Activated CD4-positive, alpha-beta T cell treated with anti-CD3 and anti-CD28 coated beads for 1 hour (primary cell): ENCODE measurements around the gene CRYBG3.
A peak's percentile ranks its signal among the peaks of the same experiment; 100 is the strongest.

Experiments used
- DNase-seq: peaks from one replicate; pipeline ENCODE4 v3.0.0-alpha.2; 2020

Gene CRYBG3

GRCh38 chr3:97949743-97950142 lies 127.9 kb downstream of the CRYBG3 start:
- no peak for DNase-seq

GRCh38 chr3:97950360-97950759 lies 128.5 kb downstream of the CRYBG3 start:
- no peak for DNase-seq

GRCh38 chr3:97952280-97952679 lies 130.5 kb downstream of the CRYBG3 start:
- DNase-seq = no peak

GRCh38 chr3:97952872-97953271 lies 131.1 kb downstream of the CRYBG3 start:
- DNase-seq = no peak

- no peak for DNase-seq
Measured at GRCh38 chr3:97954228-97954827, 132.5 kb downstream of the CRYBG3 start.

- DNase-seq = no peak
Measured at GRCh38 chr3:97956051-97956450, 134.2 kb downstream of the CRYBG3 start.

GRCh38 chr3:97957617-97958311 lies 136.0 kb downstream of the CRYBG3 start:
- DNase-seq = no peak

GRCh38 chr3:97958396-97958795 lies 136.6 kb downstream of the CRYBG3 start:
- DNase-seq = no peak

GRCh38 chr3:97958796-97959195 lies 137.0 kb downstream of the CRYBG3 start:
- no peak for DNase-seq

GRCh38 chr3:97959872-97960271 lies 138.1 kb downstream of the CRYBG3 start:
- DNase-seq = no peak

GRCh38 chr3:97960551-97960950 lies 138.7 kb downstream of the CRYBG3 start:
- DNase-seq = no peak

GRCh38 chr3:97960993-97961766 lies 139.4 kb downstream of the CRYBG3 start:
- no peak for DNase-seq

- no peak for DNase-seq
Measured at GRCh38 chr3:97967966-97968365, 146.2 kb downstream of the CRYBG3 start.

- DNase-seq = no peak
Measured at GRCh38 chr3:97968376-97968775, 146.6 kb downstream of the CRYBG3 start.

- DNase-seq = no peak
Measured at GRCh38 chr3:97969541-97969940, 147.7 kb downstream of the CRYBG3 start.

- DNase-seq = no peak
Measured at GRCh38 chr3:97970156-97970555, 148.3 kb downstream of the CRYBG3 start.

- DNase-seq = no peak
Measured at GRCh38 chr3:97970956-97971620, 149.3 kb downstream of the CRYBG3 start.

GRCh38 chr3:97971679-97972567 lies 150.1 kb downstream of the CRYBG3 start, which contains the start of gene RIOX2:
Gene RIOX2, minus strand, starts transcription at chr3:97972431. Its CDS starts 4,838 bp downstream, at chr3:97967593.
- peak; percentile 72 for DNase-seq

GRCh38 chr3:97972976-97973375 lies 151.2 kb downstream of the CRYBG3 start:
- no peak for DNase-seq

GRCh38 chr3:97974996-97975395 lies 153.2 kb downstream of the CRYBG3 start:
- DNase-seq = no peak

- no peak for DNase-seq
Measured at GRCh38 chr3:97975466-97975865, 153.7 kb downstream of the CRYBG3 start.

GRCh38 chr3:97979610-97980009 lies 157.8 kb downstream of the CRYBG3 start:
- DNase-seq = no peak
